AG09309 (cell line): ENCODE data around the gene EPG5.

Source experiments
- DNase-seq: peaks from one replicate; pipeline ENCODE4 v3.0.0-alpha.2; 2010; ENCODE audit warnings: low read depth
- H3K4me3 ChIP-seq: 2 replicates; pipeline ENCODE4 v1.5.1; 2011; ENCODE audit warnings: mild to moderate bottlenecking, low read depth, low read length, moderate library complexity; ENCODE audit not compliant: control insufficient read depth
- CTCF ChIP-seq: IDR thresholded peaks from 2 replicates; pipeline ENCODE4 v1.5.1; 2011; ENCODE audit warnings: mild to moderate bottlenecking, low read depth, low read length, inconsistent platforms; ENCODE audit not compliant: insufficient read depth, control insufficient read depth; ENCODE audit errors: missing control alignments

The EPG5 gene

DNA sequence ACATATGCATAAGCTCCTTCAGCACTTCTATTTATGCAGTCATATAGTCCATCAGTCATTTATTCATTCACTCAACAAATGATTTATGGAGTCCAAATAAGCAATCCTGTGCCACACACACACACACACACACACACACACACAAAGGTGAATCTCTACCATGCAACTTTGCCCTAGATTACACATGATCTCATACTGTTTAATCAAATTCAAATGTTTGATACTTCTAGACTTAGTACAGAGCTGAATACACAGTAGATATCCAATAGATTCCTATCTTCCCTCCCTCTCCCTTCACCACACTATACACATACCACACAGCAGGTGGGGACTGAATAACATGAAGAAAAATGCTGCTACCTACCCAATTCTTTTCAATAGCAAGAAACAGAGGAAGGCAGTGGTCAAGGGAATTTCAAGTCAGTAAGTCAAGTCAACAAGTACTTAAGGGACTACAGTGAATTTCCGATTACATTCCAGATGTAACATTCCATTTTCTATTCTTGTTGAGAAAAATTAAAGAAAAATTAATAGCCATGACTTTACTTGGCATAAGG, 65.4 kb downstream of the EPG5 start:
- no peak overlapping the region for H3K4me3 ChIP-seq
- DNase-seq: no peak
- no peak for TF ChIP-seq CTCF

GRCh38 chr18:45900623-45901022, 66.5 kb downstream of the EPG5 start:
- H3K4me3 ChIP-seq: no peak overlapping the region
- no peak for TF ChIP-seq CTCF
- no peak for DNase-seq

GRCh38 chr18:45896991-45897390, 70.1 kb downstream of the EPG5 start:
- no peak for TF ChIP-seq CTCF
- no peak for DNase-seq
- no peak overlapping the region for H3K4me3 ChIP-seq

DNA sequence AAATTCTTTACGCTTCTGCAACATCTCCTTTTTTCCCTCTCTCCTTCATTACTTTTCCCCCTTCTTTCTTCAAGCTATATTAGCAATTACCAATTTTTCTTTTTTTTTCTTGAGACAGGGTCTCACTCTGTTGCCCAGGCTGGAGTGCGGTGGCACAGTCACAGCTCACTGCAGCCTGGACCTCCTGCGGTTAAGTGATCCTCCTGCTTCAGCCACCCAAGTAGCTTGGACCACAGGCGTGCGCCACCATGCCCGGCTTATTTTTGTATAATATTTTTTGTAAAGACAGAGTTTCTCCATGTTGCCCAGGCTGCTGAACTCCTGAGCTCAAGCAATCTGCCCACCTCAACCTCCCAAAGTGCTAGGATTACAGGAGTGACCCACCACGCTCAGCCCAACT, 70.7 kb downstream of the EPG5 start:
- H3K4me3 ChIP-seq: no peak overlapping the region
- TF ChIP-seq CTCF: no peak
- no peak for DNase-seq

DNA sequence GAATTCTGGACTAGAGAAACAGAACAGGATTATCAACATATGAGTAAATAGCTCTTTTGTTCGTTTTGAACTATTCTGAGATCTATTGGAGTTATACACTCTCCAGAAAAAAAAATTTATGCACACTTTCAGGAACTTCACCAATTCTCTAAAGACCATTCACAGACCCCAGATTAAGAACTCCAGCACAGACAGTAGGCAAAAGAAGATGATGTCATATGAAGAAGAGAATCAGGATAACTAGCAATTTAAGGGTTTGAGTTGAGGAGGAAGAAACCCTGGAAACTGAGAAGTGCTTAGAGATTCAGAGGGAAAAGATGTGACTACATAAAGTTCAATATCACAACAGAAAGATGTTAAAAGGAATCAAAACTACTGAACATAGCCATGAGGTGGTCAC, 71.8 kb downstream of the EPG5 start:
- DNase-seq: no peak
- H3K4me3 ChIP-seq: no peak overlapping the region
- no peak for TF ChIP-seq CTCF

- no peak for DNase-seq
- H3K4me3 ChIP-seq: no peak overlapping the region
- TF ChIP-seq CTCF: no peak
Measured at GRCh38 chr18:45894818-45895217, 72.3 kb downstream of the EPG5 start.

DNA sequence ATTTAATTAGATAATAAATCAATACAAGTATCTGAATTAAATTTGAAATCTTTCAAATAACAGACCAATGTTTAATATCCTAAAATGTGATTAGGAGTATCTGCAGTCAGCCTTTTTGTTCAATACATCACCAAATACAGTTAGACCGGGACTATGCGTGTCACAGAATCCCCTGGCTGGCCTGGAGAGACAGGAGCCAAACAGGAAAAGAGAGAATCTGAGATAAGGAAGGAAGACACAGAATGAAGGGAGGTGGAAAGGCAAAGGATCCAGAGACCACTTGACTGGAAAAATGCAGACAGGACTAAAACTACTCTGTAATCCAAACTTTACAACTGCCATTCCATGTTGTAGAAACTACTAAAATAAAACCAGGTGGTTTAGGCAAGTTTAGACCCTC, 75.3 kb downstream of the EPG5 start:
- H3K4me3 ChIP-seq: no peak overlapping the region
- no peak for TF ChIP-seq CTCF
- DNase-seq: no peak
